Globus pallidus (tissue), 1 donor: ENCODE data around the gene RALY.

Source experiments
- DNase-seq: peaks from one replicate; pipeline ENCODE4 v3.0.0-alpha.2; 2015; ENCODE audit warnings: low spot score

The RALY gene

GRCh38 chr20:33986560-33987216 is 7.0 kb upstream of the RALY start:
- DNase-seq = no peak

DNA sequence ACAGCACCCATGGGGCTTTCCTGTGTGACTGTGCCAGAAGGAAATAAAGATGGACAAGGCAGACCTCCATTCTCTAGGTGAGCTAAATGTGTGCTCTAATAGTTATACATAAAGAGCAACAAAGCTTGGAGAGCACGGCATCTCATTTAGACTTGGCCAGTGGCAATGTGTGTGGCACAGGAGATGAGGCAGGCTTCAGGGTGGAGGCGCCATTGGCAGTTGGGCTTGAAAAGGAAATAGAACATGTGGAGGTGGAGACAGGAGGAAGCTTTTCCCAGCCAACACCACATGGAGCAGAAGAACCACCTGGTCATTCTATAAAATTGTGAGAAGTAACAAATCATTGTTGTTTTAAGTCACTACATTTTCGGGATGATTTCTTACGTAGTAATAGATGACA is 3.6 kb upstream of the RALY start:
- DNase-seq = no peak

DNA sequence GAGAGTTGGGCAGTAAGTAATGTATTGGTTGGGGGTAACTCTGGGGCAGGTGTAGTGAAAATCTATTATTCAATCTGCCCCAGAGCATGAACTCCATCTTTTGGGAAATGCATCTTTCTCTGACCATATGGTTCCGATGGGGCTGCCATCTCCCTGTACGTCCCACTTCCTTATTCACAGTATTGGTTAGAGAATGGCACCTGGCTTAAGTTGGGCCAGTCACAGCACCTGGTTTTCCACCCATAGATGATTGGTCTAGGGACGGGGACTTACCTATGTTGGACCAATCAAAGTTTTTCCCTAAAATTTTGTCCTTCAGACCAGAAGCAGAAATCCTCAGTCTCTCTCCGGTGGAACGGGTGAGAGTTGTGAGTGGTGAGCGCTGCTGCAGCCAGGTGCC is 2.2 kb upstream of the RALY start:
- DNase-seq = no peak

DNA sequence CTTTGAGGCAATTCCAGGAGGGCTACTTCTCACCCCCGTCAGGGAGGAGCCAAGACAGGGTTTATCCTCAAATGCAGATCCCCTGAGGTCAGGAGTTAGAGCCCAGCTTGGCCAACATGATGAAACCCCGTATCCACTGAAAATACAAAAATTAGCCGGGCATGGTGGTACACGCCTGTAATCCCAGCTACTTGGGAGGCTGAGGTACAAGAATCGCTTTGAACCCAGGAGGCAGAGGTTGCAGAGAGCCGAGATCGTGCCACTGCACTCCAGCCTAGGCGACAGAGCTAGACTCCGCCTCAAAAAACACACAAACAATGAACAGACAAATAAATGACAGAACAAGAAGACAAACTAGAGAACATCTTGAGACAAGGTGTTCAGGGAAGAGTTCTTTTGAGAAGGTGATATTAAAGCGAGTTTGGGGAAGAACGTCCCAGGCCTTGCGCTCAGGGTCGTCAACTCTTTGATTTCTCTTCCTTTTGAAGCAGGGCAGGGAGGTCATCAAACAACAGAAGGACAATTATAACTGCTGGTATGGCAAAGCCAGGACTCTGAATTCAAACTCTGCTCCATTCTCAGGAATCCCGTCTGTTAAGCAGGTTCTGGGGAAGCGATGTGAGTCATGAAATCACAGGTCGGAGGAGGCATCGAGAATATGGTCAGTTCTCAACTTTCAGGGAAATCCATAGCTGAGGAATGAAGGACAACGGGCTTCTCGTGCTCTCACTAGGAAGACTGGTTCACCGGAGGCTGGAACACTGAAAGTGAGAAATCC is 1.4 kb upstream of the RALY start:
- DNase-seq = no peak

DNA sequence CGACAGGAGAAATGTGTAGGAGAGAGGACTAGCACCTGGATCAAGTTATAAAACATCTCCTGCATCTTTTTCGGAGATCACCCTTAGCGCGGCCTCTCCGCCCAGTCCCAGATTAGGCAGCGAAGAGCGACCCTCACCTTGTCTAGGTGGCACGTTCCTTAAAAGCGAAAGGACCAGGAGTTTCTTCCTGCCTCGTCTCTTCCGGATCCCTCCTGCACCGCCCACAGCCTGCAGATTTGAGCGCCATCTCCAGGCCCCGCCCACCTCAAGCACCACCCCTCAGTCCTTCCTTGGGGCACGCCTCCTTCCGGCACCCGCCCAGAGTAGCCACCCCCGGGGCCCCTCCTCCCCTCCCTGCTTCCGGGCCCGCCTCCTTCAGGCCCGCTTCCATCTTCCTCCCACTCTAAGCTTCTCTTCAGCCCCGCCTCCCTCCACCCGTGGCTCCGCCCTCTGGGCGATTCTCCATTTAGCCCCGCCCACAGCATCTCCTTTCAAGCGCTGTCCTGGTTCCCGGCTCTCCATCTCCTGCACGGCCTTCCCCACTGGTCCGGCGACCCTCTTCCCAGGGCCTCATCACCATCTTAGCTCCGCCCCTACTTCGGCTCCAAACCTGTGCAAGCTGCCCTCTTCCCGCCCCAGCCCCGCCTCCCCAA is 662 bp upstream of the RALY start:
- peak; percentile 99 for DNase-seq

DNA sequence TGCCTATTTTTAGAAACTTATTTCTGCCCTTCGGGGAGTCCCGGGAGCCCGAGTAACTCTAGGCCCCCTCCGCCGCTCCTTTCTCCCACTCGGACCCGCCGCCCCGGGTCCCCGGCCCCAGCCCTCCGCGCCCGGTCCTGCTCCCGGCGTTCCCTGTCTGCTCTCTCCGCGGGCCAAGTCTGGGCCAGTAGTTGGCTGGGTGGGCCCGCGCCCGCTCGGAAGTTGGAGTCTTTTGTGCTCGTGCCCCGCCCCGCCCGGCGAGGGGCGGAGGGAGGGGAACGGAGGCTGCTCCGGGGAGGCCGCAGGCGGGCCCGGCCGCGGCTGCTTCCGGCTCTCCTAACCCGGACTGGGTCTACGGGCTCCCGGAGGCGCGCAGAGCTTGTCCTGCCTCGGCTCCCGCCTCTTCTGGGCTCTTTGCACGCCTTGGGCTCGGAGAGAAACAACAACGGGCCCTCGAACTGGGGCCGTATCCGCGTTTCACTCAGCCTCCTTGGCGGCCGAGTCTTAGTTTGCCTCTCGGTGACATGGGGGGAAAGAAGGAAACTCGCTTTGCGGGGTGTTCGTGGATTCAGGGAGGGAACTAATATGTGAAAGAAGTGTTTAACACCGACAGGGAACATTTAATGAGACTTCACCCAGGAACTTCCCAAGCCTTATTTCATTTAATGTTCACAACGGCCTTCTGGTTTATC is 657 bp downstream of the RALY start:
- peak; percentile 64 for DNase-seq

- no peak for DNase-seq
Observed at GRCh38 chr20:33995053-33995831, 1.5 kb downstream of the RALY start.

GRCh38 chr20:33999025-33999649 is 5.4 kb downstream of the RALY start:
- no peak for DNase-seq

- no peak for DNase-seq
Observed at GRCh38 chr20:34001378-34001777, 7.7 kb downstream of the RALY start.

DNA sequence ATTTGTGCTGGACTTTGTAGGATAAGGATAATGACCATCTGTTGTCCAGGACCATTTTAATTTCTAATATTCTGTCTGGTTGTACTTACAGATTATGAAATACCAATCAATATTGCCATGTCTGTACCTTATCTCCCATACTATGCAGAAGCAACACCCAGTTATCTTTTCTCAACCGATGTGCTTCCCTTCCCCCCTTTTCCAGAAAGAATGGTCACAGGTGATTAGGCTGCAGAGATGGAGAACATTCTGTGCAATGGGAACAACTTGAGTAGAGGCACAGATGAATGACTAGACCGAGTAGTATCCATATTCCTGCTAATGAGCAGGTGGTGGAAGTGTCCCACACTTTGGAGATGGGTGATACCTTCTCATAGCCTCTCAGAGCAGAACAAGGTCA is 10.5 kb downstream of the RALY start:
- no peak for DNase-seq

DNA sequence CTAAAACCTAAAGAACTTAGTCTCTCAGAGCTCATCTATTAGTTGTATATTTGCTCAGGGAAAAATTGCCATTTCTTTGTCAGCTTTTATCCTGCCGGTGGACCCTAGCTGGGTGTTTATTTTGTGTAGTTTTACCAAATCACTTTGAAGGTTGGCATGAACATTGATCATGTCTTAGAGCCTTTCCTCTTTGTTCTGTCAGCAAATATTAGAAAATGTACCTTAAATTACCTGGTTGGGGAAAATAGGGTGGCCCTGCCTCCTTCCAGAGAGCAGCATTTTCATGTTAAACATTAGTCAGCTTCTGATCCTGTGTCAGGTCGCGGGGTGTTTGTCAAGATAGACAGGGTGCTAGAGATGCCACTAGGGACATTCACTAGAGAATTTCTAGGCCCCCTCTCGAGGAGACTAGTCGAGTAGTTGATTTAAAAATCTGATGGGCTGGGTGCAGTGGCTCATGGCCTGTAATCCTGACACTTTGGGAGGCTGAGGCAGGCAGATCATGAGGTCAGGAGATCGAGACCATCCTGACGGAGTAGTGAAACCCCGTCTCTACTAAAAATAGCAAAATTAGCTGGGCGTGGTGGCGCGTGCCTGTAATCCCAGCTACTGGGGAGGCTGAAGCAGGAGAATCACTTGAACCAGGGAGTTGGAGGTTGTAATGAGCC is 11.2 kb downstream of the RALY start:
- DNase-seq = no peak

DNA sequence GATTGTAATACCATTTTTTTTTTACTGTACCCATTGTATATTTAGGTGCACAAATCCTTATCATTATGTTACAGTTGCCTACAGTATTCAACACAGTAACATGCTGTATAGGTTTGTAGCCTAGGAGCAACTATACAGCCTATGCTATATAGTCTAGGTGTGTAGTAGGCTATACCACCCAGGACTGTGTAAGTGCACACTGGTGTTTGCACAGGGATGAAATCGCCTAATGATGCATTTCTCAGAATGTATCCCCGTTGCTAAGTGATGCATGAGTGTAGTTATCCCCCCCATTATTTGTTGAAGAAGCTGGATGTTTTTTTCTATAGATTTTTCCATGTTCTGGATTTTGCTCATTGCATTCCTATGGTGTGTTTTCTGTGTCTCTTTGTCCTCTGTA is 12.9 kb downstream of the RALY start:
- DNase-seq = no peak

- no peak for DNase-seq
Observed at GRCh38 chr20:34008477-34008876, 14.8 kb downstream of the RALY start.

DNA sequence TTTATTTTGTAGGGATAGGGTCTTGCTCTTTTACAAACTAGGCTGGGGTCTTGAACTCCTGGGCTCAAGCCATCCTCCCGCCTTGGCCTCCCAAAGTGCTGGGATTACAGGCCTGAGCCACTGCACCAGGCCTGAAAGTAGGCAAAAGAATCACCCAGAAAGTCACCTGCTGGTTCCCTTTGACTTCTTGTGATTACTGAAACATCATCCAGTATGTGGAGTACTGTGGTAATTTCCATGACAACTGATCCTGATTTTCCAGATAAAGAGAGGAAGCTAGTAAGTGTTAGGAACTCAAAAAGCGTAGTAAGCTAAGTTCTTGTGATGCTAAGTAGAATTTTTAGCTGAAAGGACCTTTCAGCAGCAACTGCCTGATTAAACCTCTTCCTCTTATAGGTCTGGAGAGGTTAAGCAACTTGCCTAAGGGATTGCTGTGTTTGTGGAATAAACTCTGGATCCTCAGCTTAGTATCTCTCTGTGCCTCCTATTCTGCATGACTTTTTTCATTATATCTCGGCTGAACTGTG is 16.8 kb downstream of the RALY start:
- no peak for DNase-seq

GRCh38 chr20:34011275-34011674 is 17.6 kb downstream of the RALY start:
- DNase-seq = no peak

DNA sequence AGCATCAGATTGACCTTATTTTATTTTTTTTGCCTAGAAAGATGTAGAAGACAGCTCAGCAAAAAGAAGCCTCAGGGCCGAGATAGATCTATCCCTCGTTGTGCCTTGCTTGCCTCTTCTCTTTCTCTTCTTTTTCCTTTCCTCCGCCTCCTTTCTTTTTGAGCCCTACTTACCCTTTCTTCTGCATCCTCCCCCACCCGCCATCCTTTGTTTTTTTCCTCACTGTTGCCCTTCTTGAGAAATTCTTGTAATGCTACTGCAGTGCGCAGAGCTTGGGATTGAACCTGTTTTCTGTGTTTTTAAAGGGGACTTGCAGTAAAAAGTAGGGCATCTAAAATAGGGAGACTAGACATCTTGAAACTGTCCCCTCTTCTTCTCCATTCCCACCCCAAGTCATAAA is 18.6 kb downstream of the RALY start:
- DNase-seq = no peak

GRCh38 chr20:34012735-34013134 is 19.0 kb downstream of the RALY start:
- no peak for DNase-seq

- no peak for DNase-seq
Observed at GRCh38 chr20:34013554-34013953, 19.8 kb downstream of the RALY start.

DNA sequence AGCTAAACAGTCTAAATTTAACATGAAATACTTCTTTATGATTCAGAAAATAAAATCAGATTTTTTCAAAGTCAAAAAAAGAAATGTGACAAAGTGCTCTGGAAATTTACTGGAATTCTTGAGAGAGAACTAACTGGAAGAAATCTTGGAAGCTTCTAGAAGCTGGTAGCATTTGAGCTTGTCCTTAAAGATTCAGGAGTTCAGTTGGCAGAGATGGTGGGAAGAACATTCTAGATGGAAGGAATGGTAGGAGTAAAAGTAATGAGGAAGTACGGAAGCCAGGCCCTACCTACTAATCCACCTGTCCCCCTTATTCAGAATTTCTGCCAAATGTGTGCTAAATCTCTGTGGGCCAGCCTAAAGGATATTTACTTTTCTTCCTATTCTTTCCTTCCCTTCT is 21.2 kb downstream of the RALY start:
- DNase-seq = no peak
